ENCODE data around the gene SPARC. TPM values are rescaled to one million over a fixed set of nuclear protein-coding genes. Genes with fewer than 3 reads are reported as not detected.

SPARC gene
- total RNA-seq, 4 donors from 2014 or later, result 194 to 521 (median 352) TPM

DNA sequence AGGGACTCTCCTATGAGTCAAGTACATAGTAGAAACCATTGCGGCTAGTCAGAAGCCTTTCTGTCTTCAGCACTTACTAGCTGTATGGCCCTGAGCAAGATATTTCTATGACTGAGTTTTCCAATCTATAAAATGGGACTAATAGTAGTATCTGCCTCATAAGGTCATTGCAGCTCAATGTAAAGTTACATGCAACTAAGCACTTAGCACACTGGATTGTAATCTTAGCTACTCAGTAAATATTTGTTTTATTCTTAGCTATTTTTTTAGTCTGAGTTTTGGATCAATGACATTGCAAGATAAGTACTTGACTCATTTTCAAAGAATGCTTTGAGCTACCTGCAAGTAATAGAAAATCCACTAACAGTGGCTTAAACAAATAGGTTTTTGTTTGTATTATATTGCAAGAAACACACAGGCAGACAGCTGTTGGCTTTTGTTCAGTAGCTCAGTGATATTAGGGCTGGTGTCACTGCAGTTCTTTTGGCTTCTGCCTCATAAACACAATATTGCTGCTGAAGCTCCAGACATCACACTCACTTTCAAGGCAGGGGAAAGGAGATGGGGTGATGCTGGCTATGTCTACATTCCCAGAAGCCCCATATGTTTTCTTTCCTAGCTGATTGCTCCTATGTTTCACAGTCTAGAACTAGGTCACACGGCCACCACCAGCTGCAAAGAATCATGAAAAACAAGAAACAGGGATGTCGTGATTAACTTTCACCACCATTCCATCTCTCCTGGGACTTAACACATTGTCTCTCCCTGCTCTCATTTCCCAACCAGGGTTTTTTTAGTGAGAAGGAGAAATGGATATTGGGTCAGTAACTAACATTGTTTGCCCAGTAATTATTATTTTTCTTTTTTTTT, 68.6 kb downstream of the SPARC start:
- 51 to 65% methylated on average over 3 of the region's 3 CpGs for WGBS, 2 donors (ENCODE audit: low coverage in 1 of 2)
- Histone ChIP-seq H3K9me3 (peaks cover 0 to 6% (median 0%) of the 10 kb centered on the region in 3 donors), H3K36me3 (no peaks in the 10 kb centered on the region), H3K4me3 (no peak overlapping the region), H3K27ac (no peak overlapping the region), H3K4me1 (no peaks in the 10 kb centered on the region), H3K27me3 (peaks cover 49% of the 10 kb centered on the region)
- TF ChIP-seq POLR2A (IDR thresholded peaks at IDR 0.05) (no peak), POLR2AphosphoS5 (IDR thresholded peaks at IDR 0.05) (no peak), EP300 (IDR thresholded peaks at IDR 0.05) (no peak)
- TF ChIP-seq, protein P1, sequence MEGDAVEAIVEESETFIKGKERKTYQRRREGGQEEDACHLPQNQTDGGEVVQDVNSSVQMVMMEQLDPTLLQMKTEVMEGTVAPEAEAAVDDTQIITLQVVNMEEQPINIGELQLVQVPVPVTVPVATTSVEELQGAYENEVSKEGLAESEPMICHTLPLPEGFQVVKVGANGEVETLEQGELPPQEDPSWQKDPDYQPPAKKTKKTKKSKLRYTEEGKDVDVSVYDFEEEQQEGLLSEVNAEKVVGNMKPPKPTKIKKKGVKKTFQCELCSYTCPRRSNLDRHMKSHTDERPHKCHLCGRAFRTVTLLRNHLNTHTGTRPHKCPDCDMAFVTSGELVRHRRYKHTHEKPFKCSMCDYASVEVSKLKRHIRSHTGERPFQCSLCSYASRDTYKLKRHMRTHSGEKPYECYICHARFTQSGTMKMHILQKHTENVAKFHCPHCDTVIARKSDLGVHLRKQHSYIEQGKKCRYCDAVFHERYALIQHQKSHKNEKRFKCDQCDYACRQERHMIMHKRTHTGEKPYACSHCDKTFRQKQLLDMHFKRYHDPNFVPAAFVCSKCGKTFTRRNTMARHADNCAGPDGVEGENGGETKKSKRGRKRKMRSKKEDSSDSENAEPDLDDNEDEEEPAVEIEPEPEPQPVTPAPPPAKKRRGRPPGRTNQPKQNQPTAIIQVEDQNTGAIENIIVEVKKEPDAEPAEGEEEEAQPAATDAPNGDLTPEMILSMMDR (IDR thresholded peaks at IDR 0.05), result no peak
- ATAC-seq, result no peak

DNA sequence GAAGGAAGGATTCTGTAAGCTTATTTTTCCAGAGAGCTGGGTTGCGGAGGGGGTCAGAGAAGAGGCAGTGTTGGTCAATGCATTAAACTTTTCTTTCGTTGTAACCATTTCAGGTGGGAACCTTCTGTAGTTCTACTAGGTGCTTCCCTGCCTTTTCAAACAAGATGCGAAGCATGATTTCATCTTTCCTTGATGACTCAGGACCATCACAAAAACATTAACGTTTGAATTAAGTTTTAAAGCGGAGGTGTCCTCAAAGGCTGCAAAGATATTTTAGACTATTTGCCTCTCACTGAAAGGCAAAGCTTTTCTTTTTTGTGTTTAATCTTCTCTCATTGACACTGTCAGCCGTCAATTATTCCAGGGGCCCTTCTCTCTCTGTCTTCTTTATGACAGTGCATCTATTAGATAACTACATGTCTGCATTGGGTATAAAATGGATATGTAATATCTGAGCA, 69.3 kb downstream of the SPARC start:
- Histone ChIP-seq H3K36me3 (no peaks in the 10 kb centered on the region), H3K27ac (no peak overlapping the region), H3K4me3 (no peak overlapping the region), H3K9me3 (peaks cover 0 to 6% (median 0%) of the 10 kb centered on the region in 3 donors), H3K4me1 (no peaks in the 10 kb centered on the region), H3K27me3 (peaks cover 49% of the 10 kb centered on the region)
- 84 to 87% methylated on average over 3 to 6 of the region's 6 CpGs for WGBS, 2 donors (ENCODE audit: low coverage in 1 of 2)
- TF ChIP-seq POLR2A (IDR thresholded peaks at IDR 0.05), result no peak
- TF ChIP-seq, protein P1 (IDR thresholded peaks at IDR 0.05), result no peak
- TF ChIP-seq POLR2AphosphoS5 (IDR thresholded peaks at IDR 0.05), result no peak
- ATAC-seq, result no peak

DNA sequence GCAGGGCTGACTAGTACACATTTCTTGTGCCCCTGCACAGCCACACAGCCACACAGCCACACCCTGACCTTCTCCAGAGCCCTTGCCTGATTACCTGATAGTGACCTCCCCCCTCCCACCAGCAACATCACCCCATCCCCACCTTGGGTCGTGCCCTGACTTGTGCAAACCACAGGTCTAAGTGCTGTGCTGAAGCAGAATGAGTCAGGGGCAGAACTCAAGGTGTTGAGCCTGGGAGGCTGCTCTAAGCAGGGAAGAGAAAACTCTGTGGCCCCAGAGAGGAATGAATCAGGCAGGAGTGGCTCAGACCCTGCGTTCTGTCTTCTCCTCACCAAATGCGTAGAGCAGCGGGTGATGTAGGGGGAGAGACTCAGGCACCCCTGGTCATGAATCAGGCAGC, 71.3 kb downstream of the SPARC start:
- Histone ChIP-seq H3K36me3 (no peaks in the 10 kb centered on the region), H3K4me3 (no peak overlapping the region), H3K27ac (no peak overlapping the region), H3K27me3 (peaks cover 33% of the 10 kb centered on the region), H3K4me1 (no peaks in the 10 kb centered on the region), H3K9me3 (peaks cover 0 to 6% (median 0%) of the 10 kb centered on the region in 3 donors)
- 70 to 76% methylated on average over 3 of the region's 4 CpGs for WGBS, 2 donors (ENCODE audit: low coverage in 1 of 2)
- ATAC-seq, result no peak
- TF ChIP-seq, protein P1 (IDR thresholded peaks at IDR 0.05), result no peak
- TF ChIP-seq POLR2A (IDR thresholded peaks at IDR 0.05) (no peak), EP300 (IDR thresholded peaks at IDR 0.05) (no peak), POLR2AphosphoS5 (IDR thresholded peaks at IDR 0.05) (no peak)

DNA sequence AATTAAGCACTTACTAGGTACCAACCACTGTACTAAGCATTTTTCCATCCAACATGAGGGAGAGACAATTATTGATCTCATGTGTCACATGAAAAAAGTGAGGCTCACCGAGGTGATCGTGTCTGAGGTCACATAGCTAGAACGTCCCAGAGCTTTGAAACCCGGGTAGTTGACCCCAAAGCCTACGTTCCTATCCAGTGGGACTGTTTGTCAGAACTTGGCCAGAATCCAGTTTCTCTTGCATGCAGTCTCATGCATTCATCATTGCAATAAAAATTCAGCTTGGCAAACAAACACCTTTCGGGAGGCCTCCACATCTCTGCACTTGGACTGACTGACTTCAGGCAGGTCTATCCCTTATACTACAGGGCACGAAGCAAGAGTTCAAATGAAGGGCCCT, 72.2 kb downstream of the SPARC start:
- TF ChIP-seq POLR2AphosphoS5 (IDR thresholded peaks at IDR 0.05), result no peak
- Histone ChIP-seq H3K36me3 (no peaks in the 10 kb centered on the region), H3K27ac (no peak overlapping the region), H3K4me3 (no peak overlapping the region), H3K4me1 (no peaks in the 10 kb centered on the region), H3K9me3 (peaks cover 0 to 6% (median 0%) of the 10 kb centered on the region in 3 donors), H3K27me3 (peaks cover 26% of the 10 kb centered on the region)
- ATAC-seq, result no peak
- WGBS, 2 donors (ENCODE audit: low coverage in 1 of 2), result 12 to 71% methylated on average over 3 to 7 of the region's 7 CpGs

DNA sequence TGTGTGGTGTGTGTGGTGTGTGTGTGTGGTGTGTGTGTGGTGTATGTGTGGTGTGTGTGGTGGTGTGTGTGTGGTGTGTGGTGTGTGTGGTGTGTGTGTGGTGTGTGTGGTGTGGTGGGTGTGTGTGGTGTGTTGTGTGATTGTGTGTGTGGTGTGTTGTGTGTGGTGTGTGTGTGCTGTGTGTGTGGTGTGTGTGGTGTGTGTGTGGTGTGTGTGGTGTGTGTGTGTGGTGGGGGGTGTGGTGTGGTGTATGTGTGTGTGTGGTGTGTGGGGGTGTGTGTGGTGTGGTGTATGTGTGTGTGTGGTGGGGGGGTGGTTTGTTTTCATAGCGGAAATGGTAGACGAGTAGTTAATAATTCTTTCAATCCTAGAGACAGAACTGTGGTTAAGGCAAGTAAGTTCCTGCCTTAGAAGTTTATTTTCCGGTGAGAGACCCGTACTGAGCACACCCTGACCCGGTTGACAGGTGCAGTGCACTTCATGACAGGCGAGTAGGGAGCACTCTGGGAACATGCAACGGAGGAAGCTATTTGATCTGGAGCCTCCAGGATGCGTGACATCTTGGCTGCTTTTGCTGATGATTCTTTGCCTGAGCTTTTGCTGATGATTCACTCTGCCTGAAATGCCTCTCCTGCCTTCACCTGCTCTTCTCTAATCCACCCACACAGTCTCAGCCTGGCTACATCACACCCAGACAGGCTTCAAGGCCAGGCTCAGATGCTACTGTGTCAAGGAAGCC, 73.9 kb downstream of the SPARC start:
- TF ChIP-seq POLR2A (IDR thresholded peaks at IDR 0.05) (no peak), POLR2AphosphoS5 (IDR thresholded peaks at IDR 0.05) (no peak), EP300 (IDR thresholded peaks at IDR 0.05) (no peak)
- TF ChIP-seq, protein P1 (IDR thresholded peaks at IDR 0.05), result no peak
- H3K27me3 ChIP-seq, result peaks cover 25% of the 10 kb centered on the region
- no peaks in the 10 kb centered on the region for H3K36me3 ChIP-seq
- 52 to 58% methylated on average over 4 to 6 of the region's 8 CpGs for WGBS, 2 donors (ENCODE audit: low coverage in 1 of 2)
- H3K27ac ChIP-seq, result no peak overlapping the region
- no peaks in the 10 kb centered on the region for H3K4me1 ChIP-seq
- H3K4me3 ChIP-seq, result no peak overlapping the region
- ATAC-seq, result no peak
- peaks cover 0 to 1% (median 0%) of the 10 kb centered on the region in 3 donors for H3K9me3 ChIP-seq
